ENCODE data around the gene SEPTIN11.

SEPTIN11 gene

GRCh38 chr4:76982638-76983584, 33.4 kb downstream of the SEPTIN11 start:
- no peak for DNase-seq

DNA sequence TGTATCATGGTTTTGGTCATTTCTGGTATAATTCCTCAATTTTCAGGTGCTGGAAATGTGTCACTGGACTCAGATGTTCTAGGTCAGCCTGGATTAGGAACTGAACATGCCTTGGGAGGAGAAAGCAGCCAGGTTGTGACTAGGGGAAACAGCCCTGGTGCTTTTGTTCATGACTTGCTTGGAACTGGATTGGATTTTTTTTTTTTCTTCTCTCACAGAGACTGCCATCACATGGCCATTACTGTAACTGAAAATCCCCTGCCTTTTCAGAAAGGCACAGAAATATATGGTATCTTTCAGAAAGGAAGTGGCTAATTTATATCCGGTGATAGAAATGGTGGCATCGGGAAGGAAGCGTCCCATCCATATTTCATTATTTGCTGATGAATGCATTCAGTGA, 34.6 kb downstream of the SEPTIN11 start:
- DNase-seq = no peak

- peak; percentile 82 for DNase-seq
These were observed 35.2 kb downstream of the SEPTIN11 start for GRCh38 chr4:76984788-76985211.

DNA sequence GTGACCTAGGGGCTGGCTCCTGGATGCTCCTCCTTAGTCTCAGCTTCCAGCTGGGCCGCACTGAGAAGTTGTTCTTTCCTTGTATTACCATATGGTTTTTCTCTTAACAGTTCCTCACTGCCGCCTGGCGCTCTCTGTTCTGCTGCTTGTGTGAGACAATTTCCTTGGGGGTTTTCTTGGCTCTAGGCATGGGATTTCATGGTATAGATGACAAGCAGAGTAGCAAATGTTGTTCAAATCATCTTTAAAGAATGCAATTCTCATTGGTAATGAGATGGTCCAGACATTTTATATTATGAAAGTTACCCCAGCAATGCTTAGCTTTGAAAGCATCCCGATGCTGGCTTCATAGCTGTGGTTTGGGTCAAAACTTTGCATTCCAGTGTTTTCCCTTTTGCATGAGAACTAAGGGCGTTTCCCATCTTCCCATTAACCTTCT, 37.6 kb downstream of the SEPTIN11 start:
- DNase-seq = peak; percentile 84

GRCh38 chr4:76987685-76988084, 38.1 kb downstream of the SEPTIN11 start:
- no peak for DNase-seq

GRCh38 chr4:76989391-76990061, 40.0 kb downstream of the SEPTIN11 start:
- DNase-seq = no peak

DNA sequence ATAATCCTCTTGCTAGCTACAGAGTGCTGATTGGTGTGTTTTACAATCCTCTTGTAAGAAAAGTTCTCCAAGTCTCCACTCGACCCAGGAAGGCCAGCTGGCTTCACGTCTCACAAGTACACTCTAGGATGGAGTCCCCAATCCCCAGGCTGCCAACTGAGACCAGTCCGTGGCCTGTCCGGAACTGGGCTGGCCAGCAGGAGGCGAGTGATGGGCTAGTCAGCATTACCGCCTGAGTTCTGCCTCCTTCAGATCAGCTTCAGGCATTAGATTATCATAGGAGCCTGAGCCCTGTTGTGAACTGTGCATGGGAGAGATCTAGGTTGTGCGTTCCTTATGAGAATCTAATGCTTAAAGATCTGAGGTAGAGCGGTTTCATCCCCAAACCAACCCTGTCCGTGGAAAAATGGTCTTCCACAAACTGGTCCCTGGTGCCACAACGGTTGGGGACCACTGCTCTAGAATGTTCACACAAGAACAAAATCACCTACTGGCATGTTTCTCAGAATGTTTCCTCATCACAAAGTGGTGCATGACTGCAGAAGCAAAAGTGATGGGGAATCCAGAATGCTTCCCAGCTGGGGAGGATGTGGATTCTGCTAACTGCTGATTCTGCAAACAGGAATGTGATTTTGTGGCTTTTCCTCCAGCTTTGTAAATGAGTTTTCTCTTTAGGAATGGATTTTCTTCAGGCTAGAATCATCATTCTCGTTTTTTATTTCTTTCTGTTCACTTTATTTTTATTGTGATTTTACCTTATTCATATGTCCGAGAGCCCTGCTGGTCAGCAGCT, 40.9 kb downstream of the SEPTIN11 start:
- no peak for DNase-seq

- no peak for DNase-seq
These were observed 41.7 kb downstream of the SEPTIN11 start for GRCh38 chr4:76991161-76991660.

GRCh38 chr4:76993787-76994641, 44.5 kb downstream of the SEPTIN11 start:
- DNase-seq = no peak

DNA sequence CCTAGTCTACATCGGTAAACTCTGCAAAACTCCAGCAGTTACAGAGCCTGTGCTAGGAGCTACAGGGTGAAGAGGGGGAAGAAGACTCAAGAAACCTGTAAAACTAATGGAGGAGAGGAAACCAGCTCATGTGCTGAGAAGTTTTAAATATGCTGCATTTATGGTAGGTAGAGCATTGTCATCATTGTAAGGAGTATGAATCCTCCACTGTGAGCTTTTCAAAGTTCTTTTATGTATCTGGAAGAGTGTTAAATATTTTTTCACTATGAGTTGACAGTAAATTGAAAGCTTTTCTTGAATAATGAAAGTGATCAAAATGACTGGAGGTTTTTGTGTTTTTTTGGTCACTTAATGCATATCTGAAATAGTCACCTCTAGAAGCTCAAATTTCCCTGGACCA, 46.2 kb downstream of the SEPTIN11 start:
- no peak for DNase-seq

GRCh38 chr4:76996445-76996844, 46.9 kb downstream of the SEPTIN11 start:
- no peak for DNase-seq

DNA sequence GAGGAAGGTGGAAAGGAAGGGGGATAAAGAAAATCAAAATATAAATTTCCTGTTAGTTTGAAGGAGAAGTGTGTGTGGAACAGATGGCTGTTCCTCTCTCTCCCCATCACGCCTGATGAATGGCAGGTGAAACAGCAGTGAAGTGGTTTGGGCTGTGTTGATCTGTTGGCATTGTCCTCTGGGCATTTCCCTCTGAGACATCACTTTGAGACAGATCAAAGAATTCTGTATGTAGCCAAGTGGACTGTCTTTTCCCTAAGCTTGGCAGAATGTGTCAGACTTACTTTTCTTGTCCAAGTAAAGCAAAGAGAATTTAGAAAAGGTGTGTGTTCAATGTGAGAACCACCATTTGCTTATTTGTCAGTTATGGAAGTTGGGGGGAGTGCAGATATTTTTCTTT, 47.5 kb downstream of the SEPTIN11 start:
- DNase-seq = no peak

GRCh38 chr4:76997532-76997931, 48.0 kb downstream of the SEPTIN11 start:
- no peak for DNase-seq

- no peak for DNase-seq
These were observed 48.8 kb downstream of the SEPTIN11 start for GRCh38 chr4:76998251-76998901.
